CD4-positive, alpha-beta T cell treated with Interleukin-21 for 1 hour (primary cell): ENCODE data around the gene TMPRSS13.

Experiments used
- DNase-seq: peaks from one replicate; pipeline ENCODE4 v3.0.0-alpha.2; 2020

TMPRSS13 gene

DNA sequence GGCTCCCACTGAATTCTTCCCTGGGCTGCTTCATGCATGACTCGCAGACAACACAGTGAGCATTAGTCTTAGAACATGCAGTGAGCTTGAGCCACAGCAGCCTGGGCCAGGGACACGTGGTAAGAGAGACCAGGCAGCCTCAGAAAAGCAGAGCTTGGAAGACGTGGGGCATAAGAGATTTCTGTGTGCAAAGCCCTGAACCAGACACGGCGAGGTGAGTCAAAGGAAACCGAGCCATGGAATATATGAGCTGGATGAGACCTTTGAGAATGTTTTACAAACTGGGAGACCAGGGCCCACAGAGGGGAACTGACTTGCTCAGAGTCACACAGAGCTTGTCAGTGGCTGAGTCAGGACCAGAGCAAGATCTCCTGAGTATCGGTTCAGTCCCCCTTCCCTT lies 44.2 kb downstream of the TMPRSS13 start:
- no peak for DNase-seq

DNA sequence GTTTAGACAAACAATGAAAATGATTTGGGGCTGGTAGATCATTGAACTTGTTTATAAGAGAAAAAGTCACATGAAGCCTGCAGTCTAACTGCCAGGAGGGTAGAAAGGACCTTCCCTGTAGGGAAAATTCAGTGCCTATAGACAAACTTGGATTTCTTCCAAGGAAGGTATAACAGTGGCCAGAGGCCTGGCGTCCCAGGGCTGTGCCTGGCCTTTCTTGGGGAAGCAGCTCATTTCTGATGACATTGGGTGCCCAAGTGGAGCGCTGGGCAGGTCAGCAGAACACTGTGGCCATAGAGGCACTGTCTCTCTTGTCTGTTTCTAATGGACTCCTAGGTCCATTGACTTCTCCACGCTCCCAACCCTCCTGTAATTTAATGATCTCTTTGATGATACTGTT lies 46.1 kb downstream of the TMPRSS13 start:
- no peak for DNase-seq

DNA sequence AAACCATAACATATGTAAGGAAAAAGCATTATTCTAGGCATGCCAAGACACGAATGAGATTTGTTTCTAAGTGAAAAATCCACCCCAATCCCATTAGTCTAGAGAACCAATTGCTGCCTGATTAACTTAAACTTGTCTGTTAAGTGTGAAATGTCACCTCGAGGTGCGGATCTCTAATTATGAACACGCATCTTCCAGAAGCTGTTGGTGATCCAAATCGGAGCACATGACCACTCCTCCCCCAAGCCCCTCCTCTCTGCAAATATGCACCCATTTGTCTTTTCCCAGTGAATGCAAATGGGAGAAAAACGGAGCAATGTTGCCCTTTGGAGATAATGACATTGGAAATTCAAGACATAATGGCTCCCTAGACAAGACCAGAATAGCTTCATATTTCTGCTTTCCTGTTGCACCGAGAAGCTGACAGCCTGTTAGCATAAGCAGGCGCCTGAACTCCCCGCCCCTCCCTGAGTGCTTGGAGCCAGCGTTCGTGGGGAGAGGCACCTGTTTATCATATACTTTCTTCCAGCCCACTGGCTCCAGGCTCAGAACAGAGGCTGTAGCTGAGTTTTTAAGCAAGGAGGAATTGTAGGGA lies 46.8 kb downstream of the TMPRSS13 start:
- DNase-seq: no peak

DNA sequence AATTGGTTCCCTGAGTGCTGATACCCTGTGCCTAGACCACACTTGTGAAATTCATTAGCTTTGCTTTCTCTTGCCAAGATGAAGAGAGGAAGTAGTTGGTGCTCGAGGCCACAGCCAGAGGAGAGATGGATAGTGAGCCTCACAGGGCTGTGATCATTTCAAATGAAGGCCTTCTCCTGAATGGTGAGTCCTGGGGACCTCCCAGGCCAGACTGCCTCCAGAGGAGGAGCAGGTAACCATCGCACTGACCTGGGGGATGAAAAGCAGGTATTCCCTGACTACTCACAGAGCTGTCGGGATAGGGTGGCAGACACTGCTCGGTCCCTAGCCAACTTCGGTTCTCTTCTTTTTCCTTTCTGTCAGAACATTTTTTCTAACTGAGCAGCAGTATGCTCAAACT lies 48.0 kb downstream of the TMPRSS13 start:
- DNase-seq: no peak

DNA sequence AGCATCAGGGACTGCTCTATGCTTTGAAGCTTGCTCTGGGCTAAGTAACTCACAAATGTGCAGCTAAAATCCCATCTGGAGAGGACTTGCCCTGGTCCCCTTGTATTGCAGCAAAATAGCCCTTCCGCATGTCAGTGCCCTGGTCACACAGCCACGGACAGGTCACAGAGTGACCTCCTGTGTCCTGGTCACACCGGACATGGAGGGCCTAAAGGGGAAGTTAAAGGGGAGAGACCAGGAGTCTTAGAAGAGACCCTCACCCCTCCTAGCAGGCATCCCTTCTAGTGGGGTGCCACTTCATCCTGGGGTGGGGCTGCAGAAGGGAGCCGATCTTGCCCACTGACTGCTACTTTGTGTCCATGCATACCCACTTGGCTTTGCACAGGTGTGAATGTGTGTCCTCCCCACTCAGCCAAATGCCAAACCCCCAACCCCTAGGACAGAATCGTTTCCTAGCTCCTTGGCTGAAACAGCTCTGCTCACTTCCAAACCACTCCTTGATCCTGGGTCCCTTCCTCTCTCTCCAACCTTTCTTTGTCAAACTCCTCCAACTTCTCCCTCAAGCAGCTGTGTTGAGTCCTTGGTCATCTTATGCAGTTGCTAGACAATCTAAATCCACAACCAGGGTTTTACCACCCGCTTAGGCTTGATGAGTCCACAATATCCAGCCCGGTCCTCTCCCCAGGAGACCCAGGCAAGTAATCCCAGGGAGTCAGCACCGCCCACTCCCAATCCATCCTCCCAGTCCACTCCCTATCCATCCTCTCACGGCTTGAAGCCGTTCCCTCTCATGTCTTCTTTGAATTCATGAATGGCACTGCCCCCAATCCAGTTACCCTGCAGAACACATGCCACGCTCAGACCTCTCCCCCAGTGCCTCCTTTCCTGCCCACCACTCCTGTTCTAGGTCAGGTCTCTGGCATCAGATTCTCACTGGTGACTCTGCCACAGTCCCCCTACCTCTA lies 49.4 kb downstream of the TMPRSS13 start:
- no peak for DNase-seq

DNA sequence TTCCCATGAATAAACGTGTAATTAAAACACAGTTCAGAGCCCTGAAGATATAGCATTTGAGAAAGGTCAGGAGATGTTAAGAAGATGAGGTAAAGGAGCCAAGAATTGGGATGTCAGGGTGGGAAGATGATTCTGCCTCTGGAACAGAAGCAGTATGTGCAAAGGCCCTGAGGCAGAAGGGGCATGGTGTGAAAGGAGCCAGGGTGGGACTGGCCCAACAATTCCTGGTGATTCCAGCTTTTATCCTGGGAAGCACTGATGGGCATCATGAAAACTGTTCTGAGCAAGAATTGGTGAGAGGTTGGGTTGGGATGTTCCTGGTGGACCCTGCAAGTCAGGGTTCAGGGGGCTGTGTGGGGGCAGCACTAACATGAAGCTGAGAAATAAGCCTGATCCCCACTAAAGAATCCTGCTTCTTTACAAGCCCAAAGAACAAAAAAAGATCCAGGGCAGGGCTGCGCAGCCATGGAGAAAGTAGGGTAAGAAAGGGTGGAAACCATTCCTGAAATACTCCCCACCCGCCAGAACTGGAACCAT lies 50.2 kb downstream of the TMPRSS13 start:
- DNase-seq: no peak

DNA sequence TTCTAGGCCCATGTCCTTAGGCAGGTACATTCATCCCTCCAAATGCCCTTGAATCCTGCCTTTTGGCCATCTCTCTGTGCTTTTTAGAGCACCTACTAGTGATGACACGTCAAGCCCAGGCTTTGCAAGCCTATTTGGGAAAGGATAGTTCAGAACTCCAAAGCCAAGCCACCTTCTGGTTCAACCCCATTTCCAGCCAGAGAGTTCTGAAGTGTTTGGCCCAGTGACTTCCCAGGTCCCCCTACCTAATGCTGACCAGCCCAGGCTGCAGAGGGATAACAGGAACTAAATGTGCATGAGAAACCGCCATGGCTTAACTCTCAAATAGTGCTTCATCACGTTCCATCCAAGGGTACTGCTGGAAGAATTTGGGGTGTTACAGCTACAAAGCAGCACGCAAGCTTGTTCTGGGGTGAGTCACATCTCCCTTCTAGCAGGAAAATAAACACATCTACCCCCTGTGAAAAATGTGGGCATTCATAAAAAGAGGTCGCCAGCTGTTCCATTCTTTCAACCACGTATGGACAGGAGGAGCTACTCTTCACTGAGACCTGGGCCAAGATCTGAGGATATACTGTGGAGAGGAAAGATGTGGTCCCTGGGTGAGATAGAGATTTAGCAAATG lies 50.8 kb downstream of the TMPRSS13 start:
- DNase-seq: no peak

DNA sequence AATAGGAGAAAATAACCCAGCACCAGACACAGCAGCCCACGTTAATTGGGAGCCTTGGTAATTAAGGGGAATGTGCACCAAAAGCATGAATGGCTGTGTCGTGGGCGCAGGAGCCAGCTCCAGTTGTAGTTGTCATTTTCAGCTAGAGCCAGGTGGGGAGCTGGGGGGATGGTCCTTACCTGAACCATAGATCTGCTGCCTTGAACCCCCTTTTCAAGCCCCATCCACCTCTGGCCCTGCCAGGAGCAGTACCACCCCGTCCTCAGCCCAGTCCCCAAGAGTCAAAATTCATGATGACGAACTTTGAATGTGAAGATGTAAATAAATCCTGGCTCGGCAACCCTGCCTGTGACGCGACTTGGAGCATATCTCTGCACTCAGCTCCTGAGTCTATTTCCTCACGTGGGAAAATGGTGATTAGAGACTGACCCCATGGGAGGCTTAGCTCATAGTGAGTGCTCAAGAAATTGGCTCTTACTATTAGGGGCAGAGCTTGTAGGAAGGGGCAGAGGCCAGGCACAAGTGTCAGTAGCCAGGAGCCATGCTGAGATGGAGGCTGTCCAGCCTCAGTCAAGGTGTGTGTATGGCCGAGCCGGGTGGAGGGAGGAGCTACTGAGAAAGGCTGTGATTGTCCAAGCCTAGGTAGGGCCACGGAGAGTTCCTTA lies 52.0 kb downstream of the TMPRSS13 start:
- DNase-seq: no peak

DNA sequence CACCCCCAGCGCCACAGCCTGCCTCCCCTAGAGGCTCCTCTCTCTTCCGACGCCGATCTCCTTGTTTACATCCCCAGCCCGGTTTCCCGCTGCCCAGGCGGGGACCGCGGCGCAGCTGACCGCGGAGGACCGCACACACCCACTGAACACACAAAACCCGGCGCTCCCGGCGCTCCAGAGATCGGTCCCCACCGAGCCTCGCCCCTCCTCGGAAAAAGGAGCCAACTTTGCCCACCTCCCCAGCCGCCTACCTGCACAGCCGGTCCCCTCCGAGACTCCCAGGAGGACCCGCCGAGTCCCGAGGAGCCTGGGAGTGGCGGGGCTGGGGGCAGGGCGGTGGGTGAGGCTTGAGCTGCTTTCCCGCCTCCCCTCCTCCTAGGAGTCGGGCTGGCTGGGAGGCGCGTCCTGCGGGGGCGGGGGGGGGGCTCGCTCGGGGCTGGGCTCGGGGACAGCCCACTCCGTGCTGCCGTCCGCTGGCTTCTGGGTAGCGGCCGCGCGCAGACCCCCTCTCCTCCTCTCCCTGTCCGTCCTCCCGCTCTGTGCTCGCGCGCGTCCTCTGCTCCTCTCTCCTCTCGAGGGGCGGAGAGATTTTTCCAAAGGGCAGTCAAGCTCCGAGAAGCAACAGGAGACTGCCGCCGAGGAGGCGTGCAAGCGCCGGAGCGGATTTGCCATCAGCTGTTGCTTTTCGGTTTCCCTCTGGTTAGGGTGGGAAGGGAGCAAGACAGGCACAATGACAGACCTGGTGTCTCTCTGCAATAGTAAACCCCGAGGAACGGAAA lies 52.7 kb downstream of the TMPRSS13 start, which contains the start of gene FXYD6:
FXYD6 (minus strand) TSS at position 318 of the 779 bp plus-strand sequence. CDS start 33,882 bp downstream, outside the sequence.
- DNase-seq: no peak

DNA sequence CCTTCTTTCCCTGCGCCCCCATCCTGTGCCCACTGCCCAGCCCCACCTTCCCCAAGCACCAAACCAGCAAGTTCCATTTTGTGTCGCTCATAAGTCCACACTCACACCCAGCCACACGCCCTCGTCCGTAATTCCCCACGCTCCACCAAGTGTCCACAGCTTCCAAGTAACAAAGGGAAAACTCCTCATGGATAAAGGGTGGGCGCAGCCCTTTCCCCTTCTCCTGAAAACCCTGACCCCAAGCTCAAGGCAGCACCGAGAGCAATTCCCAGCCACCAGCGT lies 53.2 kb downstream of the TMPRSS13 start:
- DNase-seq: no peak

DNA sequence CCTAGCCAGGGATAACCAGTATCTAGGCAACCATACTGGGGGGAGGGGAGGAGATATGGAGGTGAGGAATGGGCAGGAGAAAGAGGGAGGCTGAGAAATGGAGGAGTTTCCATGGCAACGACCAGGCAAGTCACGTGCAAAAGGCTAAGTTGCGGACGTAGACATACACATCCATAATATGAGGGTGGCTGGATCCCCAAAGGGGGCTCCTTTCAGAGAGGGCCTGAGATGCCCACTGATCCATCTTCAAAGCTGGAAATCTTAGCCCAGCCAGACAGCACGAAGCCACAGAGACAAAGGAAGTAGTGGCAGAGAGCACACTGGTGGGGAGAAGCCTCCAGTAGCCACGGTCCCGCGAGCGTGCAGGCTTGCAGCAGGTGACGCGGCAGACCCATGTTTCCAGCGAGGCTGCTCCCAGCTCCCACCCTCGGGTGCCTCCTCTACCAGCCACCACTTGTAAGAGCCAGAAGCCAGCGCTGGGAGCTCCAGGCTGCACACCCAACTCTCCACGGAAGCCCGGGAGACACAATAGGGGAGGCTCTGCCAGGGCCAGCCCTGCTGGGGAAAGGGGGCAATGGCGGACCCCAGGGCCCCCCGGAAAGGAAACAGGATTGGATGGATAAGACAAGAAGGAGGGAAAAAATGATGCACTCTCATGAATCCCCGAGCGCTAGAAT lies 53.7 kb downstream of the TMPRSS13 start:
- DNase-seq: peak; percentile 22

DNA sequence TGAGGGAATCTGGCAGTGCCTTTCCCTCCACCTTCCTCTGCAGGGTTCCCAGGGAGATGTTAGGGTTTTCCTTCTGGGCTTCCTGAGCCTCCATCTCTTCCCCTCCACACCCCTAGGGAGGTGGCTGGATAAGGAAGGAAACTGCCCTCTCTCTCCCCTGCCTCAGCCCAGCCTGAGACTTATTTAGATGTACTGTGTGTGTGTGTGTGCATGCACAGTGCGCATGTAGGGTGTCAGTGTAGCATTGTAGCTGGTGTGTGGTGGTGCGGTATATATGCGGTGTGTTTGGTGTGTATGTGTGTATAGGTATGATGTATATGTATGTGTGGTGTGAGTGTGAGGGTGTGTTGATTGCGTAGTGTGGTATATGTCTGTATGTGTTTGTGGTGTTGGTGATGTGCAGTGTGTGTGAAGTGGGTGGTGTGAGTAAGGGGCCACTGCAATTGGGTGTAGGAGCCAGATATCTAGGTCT lies 54.3 kb downstream of the TMPRSS13 start:
- no peak for DNase-seq

DNA sequence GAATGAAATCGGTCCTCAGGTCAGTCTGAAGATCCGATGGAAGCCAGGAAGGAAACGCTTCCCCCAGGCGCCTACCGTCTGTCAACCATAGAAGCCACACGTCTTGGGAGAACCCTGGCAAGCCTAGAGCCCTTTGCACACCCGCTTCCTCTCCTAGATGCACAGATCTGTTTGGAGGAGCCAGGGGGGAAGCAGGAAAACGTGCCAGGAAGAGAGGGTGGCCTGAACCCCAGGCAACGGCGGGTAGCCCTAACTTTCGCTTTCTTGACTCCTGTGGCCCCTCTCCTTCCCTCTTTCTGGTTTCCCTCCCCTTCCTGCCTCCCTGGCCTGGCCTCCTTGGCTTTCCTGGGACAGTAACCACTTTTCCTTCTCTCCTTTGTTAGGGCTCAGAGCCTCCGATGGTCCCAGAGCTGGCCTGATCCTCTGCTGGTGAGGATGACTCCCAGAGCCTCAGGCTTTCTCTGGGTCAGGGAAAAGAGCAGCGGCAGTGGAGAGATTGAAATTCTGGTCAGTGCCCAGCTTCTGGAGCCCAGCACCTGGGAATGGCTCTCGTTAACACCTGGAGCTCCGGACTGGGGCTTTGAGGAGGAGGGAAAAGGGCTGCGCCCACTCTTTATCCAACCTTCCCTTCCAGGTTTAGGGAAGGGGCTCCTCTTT lies 54.8 kb downstream of the TMPRSS13 start:
- DNase-seq: no peak

DNA sequence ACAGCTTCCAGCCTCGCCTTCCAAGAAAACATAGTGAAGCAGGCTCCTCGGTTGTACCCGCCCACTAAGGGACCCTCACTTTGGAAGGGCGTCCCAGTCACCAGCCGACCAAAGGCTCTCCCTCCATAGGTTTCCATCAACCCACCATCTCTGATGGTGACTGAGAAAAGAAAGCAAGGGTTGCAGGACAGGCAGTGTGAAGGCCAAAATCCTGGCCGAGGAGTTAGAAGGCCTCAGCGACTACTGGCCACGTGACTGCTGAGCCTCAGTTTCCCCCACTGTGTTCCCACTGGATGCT lies 55.4 kb downstream of the TMPRSS13 start:
- DNase-seq: no peak

DNA sequence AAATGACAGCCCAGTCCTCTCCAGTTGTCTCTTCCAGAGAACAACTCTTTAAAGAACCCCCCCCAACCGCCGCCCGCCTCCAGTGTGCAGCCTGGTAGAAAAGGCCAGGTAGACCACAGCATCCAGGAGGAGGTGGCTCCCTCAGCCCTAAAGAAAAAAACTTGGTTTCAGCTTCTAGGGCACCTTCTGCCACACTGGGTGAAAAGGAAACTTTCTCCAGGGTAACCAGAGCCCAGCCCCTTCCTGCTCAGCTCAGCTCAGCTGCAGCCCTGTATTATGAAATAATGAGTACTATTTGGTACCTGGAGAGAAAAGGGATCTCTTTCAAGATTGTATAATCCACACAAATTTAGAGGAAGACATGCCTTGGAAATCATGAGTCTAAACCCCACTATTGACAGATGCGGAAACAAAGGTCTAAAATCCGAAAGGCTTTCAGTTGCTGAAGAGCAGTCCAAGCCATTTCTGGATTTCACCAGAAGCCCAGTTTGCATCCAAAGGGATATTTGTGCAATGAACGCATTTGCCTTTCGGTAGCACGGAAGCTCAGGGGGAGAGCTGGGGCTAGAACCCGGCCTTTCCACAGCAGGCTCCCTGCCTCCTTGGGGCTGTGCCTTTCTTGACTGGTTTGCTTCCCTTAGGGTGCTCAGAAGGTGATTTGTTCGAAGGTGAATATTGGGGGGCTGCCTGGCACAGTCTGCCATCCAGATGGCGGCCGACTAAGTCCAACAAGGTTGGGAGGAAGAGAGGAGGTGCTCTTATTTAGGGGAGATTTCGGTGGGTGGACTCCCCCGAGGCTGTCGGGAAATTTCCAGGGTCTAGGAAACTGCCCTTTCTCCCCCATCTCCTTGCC lies 56.0 kb downstream of the TMPRSS13 start:
- no peak for DNase-seq

DNA sequence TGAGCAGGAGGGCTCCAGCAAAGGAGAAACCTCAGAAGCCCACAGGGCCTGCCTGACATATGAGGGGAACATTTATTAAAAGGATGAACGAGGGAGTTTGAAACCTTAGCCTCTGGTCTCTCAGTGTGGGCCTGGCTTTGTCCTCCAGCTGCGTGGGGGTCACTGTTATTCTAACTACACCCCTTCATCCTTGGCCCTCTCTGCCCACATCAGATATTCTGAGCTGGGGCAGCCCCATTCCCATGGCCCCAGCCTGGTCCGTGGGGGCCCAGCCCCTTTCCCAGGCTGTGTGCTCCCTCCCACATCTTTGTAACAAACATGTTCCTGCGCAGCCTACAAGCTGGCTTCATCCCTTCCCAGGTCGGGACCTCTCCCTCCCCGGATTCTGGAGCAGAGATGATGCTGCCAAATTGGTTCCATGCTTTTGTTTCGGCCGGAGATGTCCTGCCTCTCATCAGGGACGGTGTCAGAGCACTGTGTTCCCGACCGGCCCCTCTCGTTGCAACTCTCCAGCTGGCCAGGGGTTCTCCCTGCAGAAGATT lies 56.7 kb downstream of the TMPRSS13 start:
- no peak for DNase-seq

DNA sequence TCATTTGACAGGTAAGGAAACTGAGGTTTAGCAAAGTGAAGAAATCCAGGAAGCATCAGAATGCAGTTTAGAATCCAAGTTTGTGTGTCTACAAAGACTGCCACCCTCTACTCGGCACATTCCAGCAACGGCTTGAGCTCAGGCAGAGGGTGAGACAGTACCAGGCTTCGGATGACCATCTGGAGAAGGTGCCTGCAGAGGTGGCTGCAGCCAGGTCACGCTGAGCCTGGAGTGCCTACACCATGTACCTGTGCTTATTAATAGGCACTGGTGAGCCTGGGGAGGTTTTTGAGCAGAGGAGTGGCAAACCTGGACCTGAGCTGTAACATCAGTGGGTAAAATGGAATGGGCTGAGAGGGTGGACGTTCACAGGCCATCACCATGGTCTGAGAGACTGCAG lies 57.4 kb downstream of the TMPRSS13 start:
- no peak for DNase-seq

DNA sequence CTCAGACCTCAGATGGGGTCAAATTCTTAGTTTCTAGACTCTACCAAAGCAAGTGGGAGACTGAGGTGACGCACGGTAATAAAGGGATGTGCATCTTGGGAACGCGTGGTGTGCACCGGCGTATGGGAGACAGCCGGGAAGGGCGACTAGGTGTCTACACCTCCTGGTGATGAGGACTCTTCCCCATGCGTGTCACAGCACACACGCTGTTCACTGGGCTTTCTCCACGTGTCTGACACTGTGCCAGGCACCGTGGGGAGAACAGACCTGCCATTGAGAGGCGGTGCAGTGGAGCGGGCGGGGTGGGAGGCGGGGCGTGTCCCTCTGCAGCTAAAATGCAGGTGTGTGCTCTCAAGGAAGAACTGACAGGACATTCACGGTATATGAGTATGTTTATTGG lies 58.0 kb downstream of the TMPRSS13 start:
- no peak for DNase-seq

DNA sequence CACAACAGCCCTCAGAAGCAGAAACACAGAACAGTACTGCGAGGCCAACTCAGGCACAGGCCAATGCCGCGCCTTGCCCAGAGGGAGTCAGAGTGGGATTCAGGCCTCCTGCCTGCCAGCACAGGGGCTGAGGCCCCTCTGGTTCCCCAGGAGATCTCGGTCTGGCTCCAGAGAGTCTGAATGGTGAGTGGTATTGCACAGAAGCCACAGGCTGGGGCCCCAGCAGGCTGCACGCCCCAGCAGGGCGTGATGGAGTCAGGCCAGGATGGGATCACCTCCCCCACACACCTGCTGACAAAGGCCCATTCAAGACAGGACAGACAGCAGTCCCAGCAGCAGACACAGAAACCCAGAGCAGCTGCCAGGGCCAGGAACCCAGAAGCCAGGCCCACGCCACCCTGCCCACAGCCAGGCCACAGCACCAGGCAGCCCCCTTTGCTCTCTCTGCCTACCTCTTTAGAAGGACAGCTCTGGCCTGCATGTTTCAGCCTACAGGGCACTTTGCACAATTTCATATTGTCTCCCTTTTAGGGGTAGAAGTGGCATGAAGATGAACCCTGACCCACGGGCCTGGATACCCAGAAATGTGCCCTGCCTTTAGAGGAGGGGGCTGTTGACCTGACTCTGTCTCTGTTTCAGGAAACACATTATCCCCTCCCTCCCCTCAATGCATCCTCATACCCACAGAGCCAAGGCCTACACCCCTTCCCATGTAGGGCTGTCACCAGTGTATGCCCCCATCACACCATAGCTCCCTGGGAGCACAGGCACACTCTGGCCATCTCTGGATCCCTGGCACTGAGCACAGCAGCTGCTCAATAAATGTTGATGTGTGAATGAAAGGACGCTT lies 58.9 kb downstream of the TMPRSS13 start:
- no peak for DNase-seq
